ENCODE measurements around the gene KIF21B. TPM values are rescaled to one million over a fixed set of nuclear protein-coding genes. Genes with fewer than 3 reads are reported as not detected.

KIF21B gene
- total and polyA plus RNA-seq, 2 experiments from 2014 or later: 0.18 to 1.3 TPM

DNA sequence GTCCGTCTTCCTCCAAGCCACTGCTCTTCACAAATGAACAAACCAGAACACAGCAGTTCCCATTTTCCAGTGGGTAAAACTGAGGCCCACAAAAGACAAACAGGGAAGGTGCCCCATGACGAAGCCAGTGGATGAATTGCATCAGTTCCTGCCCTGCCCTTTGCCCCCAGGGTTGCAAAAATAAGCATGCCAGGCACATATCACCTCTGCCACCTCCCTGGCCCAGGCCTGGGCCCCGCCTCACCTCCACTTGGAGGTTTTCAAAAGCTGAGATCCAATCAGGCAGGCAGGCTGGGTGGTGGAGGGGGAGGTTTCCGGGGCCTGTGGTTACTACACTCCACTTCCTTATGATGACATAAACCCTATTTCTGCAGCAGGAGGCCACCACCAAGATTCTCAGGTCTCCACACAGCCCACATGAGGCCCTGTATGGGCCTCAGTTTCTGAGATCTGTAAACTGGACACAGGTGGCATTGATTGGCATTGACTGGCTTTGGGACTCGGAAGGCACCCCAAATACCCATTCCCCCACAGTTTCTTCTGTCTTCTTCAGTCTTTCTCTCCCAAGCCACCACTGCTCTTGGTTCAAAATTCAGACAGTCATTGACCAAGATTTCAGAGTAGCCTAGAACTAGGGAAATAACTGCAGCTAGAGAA is 4.1 kb downstream of the KIF21B start:
- no peaks in the 10 kb centered on the region for H4K20me1 ChIP-seq (ENCODE audit: insufficient read depth, poor library complexity, severe bottlenecking)
- WGBS (ENCODE audit: low lambda C conversion rate, missing lambda C conversion rate): 75% methylated on average over 5 of the region's 5 CpGs
- peaks cover 11% of the 10 kb centered on the region for H3K27me3 ChIP-seq
- no peak overlapping the region for H3K4me2 ChIP-seq
- H3K9me3 ChIP-seq (ENCODE audit: low read depth): no peaks in the 10 kb centered on the region
- H3K4me3 ChIP-seq: no peak overlapping the region
- H3K27ac ChIP-seq: no peak overlapping the region
- H3K4me1 ChIP-seq (ENCODE audit: insufficient read depth): peaks cover 23% of the 10 kb centered on the region
- H3K9me2 ChIP-seq (replicated peaks; ENCODE audit: insufficient read depth): no peaks in the 10 kb centered on the region
- no peak for TF ChIP-seq EZH2 (IDR thresholded peaks at IDR 0.05; ENCODE audit: borderline replicate concordance)
- TF ChIP-seq EZH2phosphoT487 (IDR thresholded peaks at IDR 0.05; ENCODE audit: low read depth, severe bottlenecking, unreplicated experiment): no peak
- TF ChIP-seq, protein P1, sequence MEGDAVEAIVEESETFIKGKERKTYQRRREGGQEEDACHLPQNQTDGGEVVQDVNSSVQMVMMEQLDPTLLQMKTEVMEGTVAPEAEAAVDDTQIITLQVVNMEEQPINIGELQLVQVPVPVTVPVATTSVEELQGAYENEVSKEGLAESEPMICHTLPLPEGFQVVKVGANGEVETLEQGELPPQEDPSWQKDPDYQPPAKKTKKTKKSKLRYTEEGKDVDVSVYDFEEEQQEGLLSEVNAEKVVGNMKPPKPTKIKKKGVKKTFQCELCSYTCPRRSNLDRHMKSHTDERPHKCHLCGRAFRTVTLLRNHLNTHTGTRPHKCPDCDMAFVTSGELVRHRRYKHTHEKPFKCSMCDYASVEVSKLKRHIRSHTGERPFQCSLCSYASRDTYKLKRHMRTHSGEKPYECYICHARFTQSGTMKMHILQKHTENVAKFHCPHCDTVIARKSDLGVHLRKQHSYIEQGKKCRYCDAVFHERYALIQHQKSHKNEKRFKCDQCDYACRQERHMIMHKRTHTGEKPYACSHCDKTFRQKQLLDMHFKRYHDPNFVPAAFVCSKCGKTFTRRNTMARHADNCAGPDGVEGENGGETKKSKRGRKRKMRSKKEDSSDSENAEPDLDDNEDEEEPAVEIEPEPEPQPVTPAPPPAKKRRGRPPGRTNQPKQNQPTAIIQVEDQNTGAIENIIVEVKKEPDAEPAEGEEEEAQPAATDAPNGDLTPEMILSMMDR (IDR thresholded peaks at IDR 0.05; ENCODE audit: poor library complexity): no peak
- peak; percentile 37 for DNase-seq (ENCODE audit: low spot score)
- H3K79me2 ChIP-seq: no peaks in the 10 kb centered on the region
- no peak overlapping the region for H2AFZ ChIP-seq
- no peaks in the 10 kb centered on the region for H3K36me3 ChIP-seq (replicated peaks; ENCODE audit: insufficient read depth, low read depth)

DNA sequence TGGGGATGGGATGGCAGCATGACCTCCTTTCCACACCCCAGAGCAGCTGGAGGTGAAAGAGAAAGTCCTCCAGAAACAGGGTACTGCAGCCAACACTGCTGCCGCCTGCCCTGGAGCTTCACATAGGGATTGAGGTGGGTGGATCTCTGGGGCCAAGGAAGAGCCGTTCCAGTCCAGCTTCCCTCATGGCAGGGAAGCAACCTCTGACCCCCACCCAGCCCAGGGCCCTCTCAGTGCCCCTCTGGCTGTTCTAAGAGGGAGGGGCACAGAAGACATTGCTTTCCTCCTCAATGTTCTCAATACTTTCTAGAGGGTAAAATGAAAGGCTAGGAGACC is 5.7 kb downstream of the KIF21B start:
- Histone ChIP-seq H3K79me2 (no peaks in the 10 kb centered on the region), H3K4me1 (ENCODE audit: insufficient read depth) (peaks cover 23% of the 10 kb centered on the region), H3K9me3 (ENCODE audit: low read depth) (no peaks in the 10 kb centered on the region), H3K36me3 (replicated peaks; ENCODE audit: insufficient read depth, low read depth) (no peaks in the 10 kb centered on the region), H4K20me1 (ENCODE audit: insufficient read depth, poor library complexity, severe bottlenecking) (no peaks in the 10 kb centered on the region), H3K4me3 (no peak overlapping the region), H3K27me3 (peaks cover 10% of the 10 kb centered on the region), H3K27ac (no peak overlapping the region), H2AFZ (no peak overlapping the region), H3K4me2 (no peak overlapping the region), H3K9me2 (replicated peaks; ENCODE audit: insufficient read depth) (no peaks in the 10 kb centered on the region)
- no peak for DNase-seq (ENCODE audit: low spot score)
- 79% methylated on average over 2 of the region's 2 CpGs for WGBS (ENCODE audit: low lambda C conversion rate, missing lambda C conversion rate)
- TF ChIP-seq EZH2phosphoT487 (IDR thresholded peaks at IDR 0.05; ENCODE audit: low read depth, severe bottlenecking, unreplicated experiment) (no peak), EZH2 (IDR thresholded peaks at IDR 0.05; ENCODE audit: borderline replicate concordance) (no peak)
- TF ChIP-seq, protein P1 (IDR thresholded peaks at IDR 0.05; ENCODE audit: poor library complexity): no peak

DNA sequence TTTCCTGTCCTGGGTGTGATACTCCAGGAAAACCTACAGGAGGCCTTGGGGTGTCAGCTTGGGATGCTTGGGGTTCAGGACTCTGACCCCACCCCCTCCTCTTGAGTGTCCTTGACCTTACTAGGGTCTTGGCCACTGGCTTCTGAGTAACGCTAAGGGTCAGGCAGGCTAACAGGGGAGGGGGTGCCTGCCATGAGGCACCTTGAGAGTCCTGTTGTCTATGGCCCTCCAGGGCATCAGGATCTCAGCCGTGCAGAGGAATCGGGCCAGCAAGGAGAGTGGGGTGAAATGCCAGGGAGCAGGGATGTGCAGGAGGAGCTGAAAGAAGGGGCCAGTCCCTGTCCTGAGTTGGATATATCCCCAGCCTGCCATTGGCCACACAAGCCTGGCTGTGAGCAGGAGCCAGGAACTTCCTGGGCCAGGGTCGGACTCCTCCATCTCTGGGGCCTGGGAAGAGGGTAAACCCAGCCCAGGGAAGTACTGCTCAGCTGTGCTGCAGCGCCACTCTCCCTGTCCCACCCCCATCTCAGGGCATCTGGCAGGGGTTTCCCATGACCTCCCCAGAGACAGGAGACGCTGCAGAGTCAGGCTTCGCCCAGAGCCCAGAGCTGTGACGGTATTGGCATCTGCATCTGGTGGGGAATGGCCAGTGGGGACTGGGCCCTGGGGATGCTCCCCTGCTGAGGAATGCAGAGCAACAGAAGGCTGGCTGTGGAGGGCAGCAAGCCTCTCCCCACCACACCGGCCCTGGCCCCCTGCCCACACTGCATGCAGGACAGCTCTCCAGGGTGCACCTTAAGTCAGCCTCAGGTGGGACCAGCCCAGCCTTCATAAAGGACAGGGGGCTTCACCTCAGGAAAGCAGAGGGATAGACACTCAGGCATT is 6.3 kb downstream of the KIF21B start:
- H2AFZ ChIP-seq: no peak overlapping the region
- peaks cover 4% of the 10 kb centered on the region for H3K27me3 ChIP-seq
- 80% methylated on average over 9 of the region's 9 CpGs for WGBS (ENCODE audit: low lambda C conversion rate, missing lambda C conversion rate)
- H3K4me1 ChIP-seq (ENCODE audit: insufficient read depth): peaks cover 23% of the 10 kb centered on the region
- H3K9me3 ChIP-seq (ENCODE audit: low read depth): no peaks in the 10 kb centered on the region
- TF ChIP-seq EZH2phosphoT487 (IDR thresholded peaks at IDR 0.05; ENCODE audit: low read depth, severe bottlenecking, unreplicated experiment): no peak
- TF ChIP-seq, protein P1 (IDR thresholded peaks at IDR 0.05; ENCODE audit: poor library complexity): no peak
- no peak for TF ChIP-seq EZH2 (IDR thresholded peaks at IDR 0.05; ENCODE audit: borderline replicate concordance)
- H3K4me3 ChIP-seq: no peak overlapping the region
- no peaks in the 10 kb centered on the region for H3K79me2 ChIP-seq
- no peak for DNase-seq (ENCODE audit: low spot score)
- H3K36me3 ChIP-seq (replicated peaks; ENCODE audit: insufficient read depth, low read depth): no peaks in the 10 kb centered on the region
- H4K20me1 ChIP-seq (ENCODE audit: insufficient read depth, poor library complexity, severe bottlenecking): no peaks in the 10 kb centered on the region
- no peak overlapping the region for H3K4me2 ChIP-seq
- H3K27ac ChIP-seq: no peak overlapping the region
- H3K9me2 ChIP-seq (replicated peaks; ENCODE audit: insufficient read depth): no peaks in the 10 kb centered on the region
